ENCODE data around the gene GRIN2D. TPM values are rescaled to one million over a fixed set of nuclear protein-coding genes. Genes with fewer than 3 reads are reported as not detected.

The GRIN2D gene
- total RNA-seq, 4 donors from 2014 or later: 0.42 to 0.90 (median 0.51) TPM

DNA sequence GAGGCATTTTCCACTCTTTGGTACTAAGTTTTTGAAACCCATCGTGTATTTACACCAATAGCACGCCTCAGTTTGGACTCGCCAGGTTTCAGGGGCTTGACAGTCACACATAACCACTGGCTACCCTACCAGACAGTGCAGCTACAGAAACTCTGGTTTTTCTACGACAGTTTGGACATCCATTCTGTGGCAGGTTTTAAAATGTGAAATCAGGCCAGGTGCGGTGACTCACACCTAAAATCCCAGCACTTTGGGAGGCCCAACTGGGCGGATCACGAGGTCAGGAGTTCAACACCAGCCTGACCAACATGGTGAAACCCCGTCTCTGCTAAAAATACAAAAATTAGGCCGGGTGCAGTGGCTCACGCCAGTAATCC, 15.3 kb upstream of the GRIN2D start:
- Histone ChIP-seq H3K27ac (no peak overlapping the region), H3K27me3 (no peaks in the 10 kb centered on the region), H3K4me1 (no peaks in the 10 kb centered on the region), H3K4me3 (no peak overlapping the region), H3K9me3 (no peaks in the 10 kb centered on the region), H3K36me3 (peaks cover 0 to 32% (median 0%) of the 10 kb centered on the region in 3 donors)
- WGBS, 2 donors: 86 to 87% methylated on average over 10 of the region's 10 CpGs
- TF ChIP-seq, protein P1, sequence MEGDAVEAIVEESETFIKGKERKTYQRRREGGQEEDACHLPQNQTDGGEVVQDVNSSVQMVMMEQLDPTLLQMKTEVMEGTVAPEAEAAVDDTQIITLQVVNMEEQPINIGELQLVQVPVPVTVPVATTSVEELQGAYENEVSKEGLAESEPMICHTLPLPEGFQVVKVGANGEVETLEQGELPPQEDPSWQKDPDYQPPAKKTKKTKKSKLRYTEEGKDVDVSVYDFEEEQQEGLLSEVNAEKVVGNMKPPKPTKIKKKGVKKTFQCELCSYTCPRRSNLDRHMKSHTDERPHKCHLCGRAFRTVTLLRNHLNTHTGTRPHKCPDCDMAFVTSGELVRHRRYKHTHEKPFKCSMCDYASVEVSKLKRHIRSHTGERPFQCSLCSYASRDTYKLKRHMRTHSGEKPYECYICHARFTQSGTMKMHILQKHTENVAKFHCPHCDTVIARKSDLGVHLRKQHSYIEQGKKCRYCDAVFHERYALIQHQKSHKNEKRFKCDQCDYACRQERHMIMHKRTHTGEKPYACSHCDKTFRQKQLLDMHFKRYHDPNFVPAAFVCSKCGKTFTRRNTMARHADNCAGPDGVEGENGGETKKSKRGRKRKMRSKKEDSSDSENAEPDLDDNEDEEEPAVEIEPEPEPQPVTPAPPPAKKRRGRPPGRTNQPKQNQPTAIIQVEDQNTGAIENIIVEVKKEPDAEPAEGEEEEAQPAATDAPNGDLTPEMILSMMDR (IDR thresholded peaks at IDR 0.05): no peak
- no peak for TF ChIP-seq POLR2A (IDR thresholded peaks at IDR 0.05)
- no peak for TF ChIP-seq EP300 (IDR thresholded peaks at IDR 0.05)
- no peak for DNase-seq (ENCODE audit: low spot score in 2 of 2)

DNA sequence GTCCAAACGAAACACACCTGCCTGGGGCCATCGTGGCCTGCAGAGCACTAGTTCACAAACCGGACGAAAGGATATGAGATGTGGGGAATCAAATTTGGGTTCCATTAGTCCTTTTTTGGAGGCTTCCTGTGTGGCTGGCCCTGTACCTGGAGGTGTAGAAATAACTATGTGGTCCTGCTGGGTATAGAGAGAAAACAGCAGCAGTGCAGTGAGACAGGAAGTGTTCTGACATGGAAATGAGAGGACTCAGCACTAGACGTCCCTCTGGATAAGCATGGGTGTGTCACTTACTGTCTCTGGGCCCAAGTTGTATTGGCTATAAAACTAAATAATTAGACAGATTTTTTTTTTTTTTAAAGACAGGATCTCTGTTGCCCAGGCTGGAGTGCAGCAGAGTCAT, 14.4 kb upstream of the GRIN2D start:
- 73% methylated on average over 5 of the region's 5 CpGs for WGBS, 2 donors
- Histone ChIP-seq H3K9me3 (no peaks in the 10 kb centered on the region), H3K4me3 (no peak overlapping the region), H3K27ac (no peak overlapping the region), H3K27me3 (no peaks in the 10 kb centered on the region), H3K4me1 (no peaks in the 10 kb centered on the region), H3K36me3 (peaks cover 0 to 40% (median under 1%) of the 10 kb centered on the region in 3 donors)
- DNase-seq (ENCODE audit: low spot score in 2 of 2): no peak
- TF ChIP-seq EP300 (IDR thresholded peaks at IDR 0.05) (no peak), POLR2A (IDR thresholded peaks at IDR 0.05) (no peak)
- TF ChIP-seq, protein P1 (IDR thresholded peaks at IDR 0.05): no peak

DNA sequence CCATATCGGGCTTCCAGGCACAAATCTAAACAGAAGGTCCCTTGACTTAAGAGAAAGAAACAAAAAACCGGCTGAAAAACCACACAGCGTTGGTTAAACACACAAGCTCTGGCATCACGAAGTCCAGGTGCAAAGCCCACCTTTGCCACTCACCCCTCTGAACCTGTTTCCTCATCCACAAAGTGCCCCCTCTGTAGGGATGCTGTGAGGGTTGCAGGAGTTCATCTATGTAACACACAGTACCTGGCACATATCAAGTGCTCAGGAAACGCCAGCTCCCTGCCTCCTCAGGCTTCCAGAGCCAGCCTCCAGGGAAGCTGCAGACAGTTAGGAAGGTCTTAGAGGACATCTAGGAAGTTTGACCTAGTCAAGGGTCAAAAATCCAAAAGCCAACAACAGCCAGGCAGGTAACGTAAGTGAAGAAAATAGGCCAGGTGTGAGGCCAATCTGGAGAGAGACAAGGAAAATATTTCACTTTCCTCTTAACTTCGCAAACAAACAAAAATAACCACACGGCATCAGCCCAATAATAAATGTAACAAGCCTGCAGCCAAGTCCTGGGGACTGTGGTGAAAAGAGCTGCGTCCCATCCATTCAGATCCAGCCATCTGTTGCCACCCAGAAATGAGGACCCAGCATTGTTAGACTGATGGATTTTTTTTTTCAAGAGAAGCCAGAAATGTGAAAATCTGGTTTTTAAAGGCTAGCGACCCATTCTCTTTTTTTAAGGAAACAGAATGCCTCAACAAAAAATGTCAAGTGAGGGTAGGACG, 12.1 kb upstream of the GRIN2D start:
- no peaks in the 10 kb centered on the region for H3K9me3 ChIP-seq
- WGBS, 2 donors: 83 to 88% methylated on average over 11 of the region's 11 CpGs
- H3K27me3 ChIP-seq: no peaks in the 10 kb centered on the region
- no peaks in the 10 kb centered on the region for H3K4me1 ChIP-seq
- H3K27ac ChIP-seq: no peak overlapping the region
- H3K36me3 ChIP-seq: peaks cover 3 to 63% (median 12%) of the 10 kb centered on the region in 3 donors
- H3K4me3 ChIP-seq: no peak overlapping the region
- no peak for TF ChIP-seq POLR2A (IDR thresholded peaks at IDR 0.05)
- TF ChIP-seq, protein P1 (IDR thresholded peaks at IDR 0.05): no peak
- no peak for TF ChIP-seq EP300 (IDR thresholded peaks at IDR 0.05)
- DNase-seq (ENCODE audit: low spot score in 2 of 2): no peak

- peaks cover 3 to 73% (median 16%) of the 10 kb centered on the region in 3 donors for H3K36me3 ChIP-seq
These were observed 11.2 kb upstream of the GRIN2D start for GRCh38 chr19:48382286-48382685.

More at GRCh38 chr19:48382286-48382685, 11.2 kb upstream of the GRIN2D start:
- WGBS, 2 donors: 84 to 89% methylated on average over 8 of the region's 8 CpGs
- Histone ChIP-seq H3K27me3 (no peaks in the 10 kb centered on the region), H3K27ac (no peak overlapping the region), H3K9me3 (no peaks in the 10 kb centered on the region), H3K4me3 (no peak overlapping the region), H3K4me1 (no peaks in the 10 kb centered on the region)
- TF ChIP-seq POLR2A (IDR thresholded peaks at IDR 0.05) (no peak), EP300 (IDR thresholded peaks at IDR 0.05) (no peak)
- TF ChIP-seq, protein P1 (IDR thresholded peaks at IDR 0.05): no peak
- no peak for DNase-seq (ENCODE audit: low spot score in 2 of 2)
